GM12878 (cell line): ENCODE data around the gene ATG5. TPM values are rescaled to one million over a fixed set of nuclear protein-coding genes. Genes with fewer than 3 reads are reported as not detected.

Experiments used
- ATAC-seq: fragments of 200-7000 bp; cut with Tn5 transposase; 3 replicates; pipeline ENCODE4 v1.9.1; 2020; ENCODE audit warnings: mild to moderate bottlenecking, moderate library complexity
- BruUV-seq: library from RNA; stranded (reverse); fragments of 400-500 nt; replicated peaks from 2 replicates; lab custom pipeline; 2021; lab: Mats Ljungman, UMichigan
- CTCF ChIA-PET: fragments of 300-600 bp; sonication (Branson Sonifier 250); formaldehyde crosslinking; extraction: SDS; loops from one replicate; lab custom pipeline; 2021; ENCODE audit warnings: inconsistent platforms; lab: Yijun Ruan, JAX
- POLR2A ChIA-PET: fragments of 350-600 bp; formaldehyde crosslinking; extraction: SDS; loops from one replicate; lab custom pipeline; 2021; ENCODE audit warnings: inconsistent platforms; lab: Charles Lee
- RAD21 ChIA-PET: fragments of 300-600 bp; sonication (Branson Sonifier 250); formaldehyde crosslinking; loops from one replicate; lab custom pipeline; 2023; ENCODE audit warnings: antibody characterized with exemption; ENCODE audit not compliant: unreplicated experiment; lab: Charles Lee
- SMC1A ChIA-PET: fragments of 300-600 bp; sonication (Branson Sonifier 250); formaldehyde crosslinking; loops from one replicate; lab custom pipeline; 2023; ENCODE audit not compliant: unreplicated experiment, uncharacterized antibody; lab: Charles Lee
- DNase-seq: peaks from one replicate; pipeline ENCODE4 v3.0.0-alpha.2; 2011; ENCODE audit warnings: low read depth, low spot score
- FAIRE-seq: peaks from 3 replicates; lab custom pipeline; 2011; peaks lifted over from hg19 to GRCh38; lab: Jason Lieb, UNC
- H2AFZ ChIP-seq: 2 replicates; pipeline ENCODE4 v1.6.0; 2011; ENCODE audit warnings: low read depth, low read length, control low read depth; ENCODE audit not compliant: control insufficient read depth
- H3K27ac ChIP-seq: 2 replicates; pipeline ENCODE4 v1.5.1; 2011; ENCODE audit warnings: control low read depth; ENCODE audit not compliant: control insufficient read depth, insufficient read depth
- H3K27me3 ChIP-seq, 2 experiments: replicated peaks in 1 of 2; 2 replicates each; pipeline versions ENCODE4 v1.6.0 to v1.6.1; 2011; ENCODE audit warnings: low read length in 1 of 2; ENCODE audit not compliant: control insufficient read depth in 2 of 2, insufficient read depth in 2 of 2
- H3K36me3 ChIP-seq, 2 experiments: 2 replicates each; pipeline ENCODE4 v1.5.1; 2011; ENCODE audit warnings: low read length in 1 of 2; ENCODE audit not compliant: control insufficient read depth in 2 of 2, insufficient read depth in 2 of 2
- H3K4me1 ChIP-seq: 2 replicates; pipeline ENCODE4 v1.6.1; 2011; ENCODE audit warnings: mild to moderate bottlenecking, low read length, moderate library complexity, mixed read lengths; ENCODE audit not compliant: control insufficient read depth, insufficient read depth
- H3K4me2 ChIP-seq: 2 replicates; pipeline ENCODE4 v1.6.0; 2011; ENCODE audit warnings: control low read depth; ENCODE audit not compliant: control insufficient read depth, insufficient read depth
- H3K4me3 ChIP-seq: fragments of 200-600 bp; sonication (generic); 2 replicates; pipeline ENCODE4 v1.5.1; 2016
- H3K79me2 ChIP-seq: 2 replicates; pipeline ENCODE4 v1.6.0; 2011; ENCODE audit warnings: low read length; ENCODE audit not compliant: control insufficient read depth, insufficient read depth
- H3K9ac ChIP-seq: 2 replicates; pipeline ENCODE4 v1.8.0; 2011; ENCODE audit warnings: low read length, control low read depth, mixed read lengths; ENCODE audit not compliant: control insufficient read depth, insufficient read depth
- H3K9me3 ChIP-seq: replicated peaks from 3 replicates; pipeline ENCODE4 v1.5.1; 2011; ENCODE audit warnings: mild to moderate bottlenecking, low read length; ENCODE audit not compliant: control insufficient read depth, insufficient read depth
- H4K20me1 ChIP-seq: 2 replicates; pipeline ENCODE4 v1.6.0; 2011; ENCODE audit not compliant: control insufficient read depth, insufficient read depth
- ASH2L ChIP-seq: fragments of 300-600, 200-600 bp; sonication (generic); IDR thresholded peaks from 2 replicates; pipeline ENCODE4 v1.6.1; 2017; ENCODE audit warnings: low read depth, mild to moderate bottlenecking, borderline replicate concordance
- BHLHE40 ChIP-seq, 2 experiments: fragments of 450-650 bp in 1 of 2; IDR thresholded peaks; 2 replicates each; pipeline ENCODE4 v1.6.1; 2011 to 2017; ENCODE audit warnings: low read depth in 2 of 2, borderline replicate concordance in 1 of 2, improper control_type of control experiment in 1 of 2, low read length in 1 of 2, mild to moderate bottlenecking in 1 of 2
- CUX1 ChIP-seq: IDR thresholded peaks from 2 replicates; pipeline ENCODE4 v1.6.1; 2012; ENCODE audit warnings: improper control_type of control experiment, low read depth, low read length; ENCODE audit not compliant: insufficient replicate concordance
- MTA2 ChIP-seq: fragments of 450-650 bp; IDR thresholded peaks from 2 replicates; pipeline ENCODE4 v1.6.1; 2016; ENCODE audit warnings: low read depth, mild to moderate bottlenecking, moderate library complexity
- NR2C1 ChIP-seq: fragments of 450-650 bp; IDR thresholded peaks from 2 replicates; pipeline ENCODE4 v1.6.1; 2017; ENCODE audit warnings: antibody characterized with exemption, mild to moderate bottlenecking, moderate library complexity
- RB1 ChIP-seq: fragments of 450-650 bp; formaldehyde crosslinking; IDR thresholded peaks from 2 replicates; pipeline ENCODE4 v1.6.1; 2017; ENCODE audit warnings: mild to moderate bottlenecking, borderline replicate concordance
- TBL1XR1 ChIP-seq: IDR thresholded peaks from 2 replicates; pipeline ENCODE4 v1.6.1; 2012; ENCODE audit warnings: low read depth, low read length, improper control_type of control experiment
- TCF7 ChIP-seq: IDR thresholded peaks from 2 replicates; pipeline ENCODE4 v1.6.1; 2014; ENCODE audit warnings: antibody characterized with exemption, borderline replicate concordance
- WRNIP1 ChIP-seq: IDR thresholded peaks from 2 replicates; pipeline ENCODE4 v1.6.1; 2011; ENCODE audit warnings: low read depth, low read length, improper control_type of control experiment, borderline replicate concordance
- ZNF384 ChIP-seq: IDR thresholded peaks from 2 replicates; pipeline ENCODE4 v1.6.1; 2012; ENCODE audit warnings: low read depth, mild to moderate bottlenecking, low read length, improper control_type of control experiment, borderline replicate concordance
- WGBS: methylation state at CpG from one replicate; pipeline ENCODE4 v1.1.6; 2016; ENCODE audit warnings: low lambda C conversion rate; ENCODE audit not compliant: insufficient replicate concordance, insufficient coverage; ENCODE audit errors: missing lambda C conversion rate; 5-methylcytosine and 5-hydroxymethylcytosine counted together
- in situ Hi-C: fragments of 300-500 bp; cut with MboI; formaldehyde crosslinking; loops from 9 replicates; pipeline ENCODE4 v1.14.3; 2018; ENCODE audit warnings: mixed read lengths
- intact Hi-C: fragments of 100-400 bp; cut with micrococcal nuclease; formaldehyde crosslinking; loops from one replicate; pipeline ENCODE4 v1.14.2; 2022; ENCODE audit not compliant: unreplicated experiment
- polyA plus RNA-seq, 11 experiments: library from polyadenylated mRNA; depleted of rRNA in 4 of 11; unstranded in 6 of 11; stranded (reverse) in 5 of 11; fragments of >200 nt; fragmentation: Nextera tagmentation in 4 of 11; fragmentation: Illumina TruSeq in 1 of 11; extraction: Ambion mirVana in 4 of 11; extraction: Trizol in 1 of 11; gene quantifications; 1 replicate in 1 of 11; 2 replicates in 10 of 11; pipeline versions ENCODE4 v1.2.1 to v1.2.3, GENCODE V29; 2011 to 2016; ENCODE audit warnings: inconsistent platforms in 2 of 11, missing spikeins in 2 of 11, low read depth in 1 of 11
- total RNA-seq, 4 experiments: library from RNA; depleted of rRNA in 3 of 4; stranded (reverse); fragments of >200 nt in 3 of 4; fragmentation: Illumina TruSeq in 1 of 4; extraction: Trizol in 1 of 4; gene quantifications; 2 replicates each; pipeline versions ENCODE4 v1.2.1 to v1.2.3, GENCODE V29; 2013 to 2021

Gene ATG5
- total and polyA plus RNA-seq, 10 of the 15 experiments (the other 5 are each of a cell fraction or from before 2014, with no cell fraction given), result 12.9 to 51.8 (median 23.9) TPM

DNA sequence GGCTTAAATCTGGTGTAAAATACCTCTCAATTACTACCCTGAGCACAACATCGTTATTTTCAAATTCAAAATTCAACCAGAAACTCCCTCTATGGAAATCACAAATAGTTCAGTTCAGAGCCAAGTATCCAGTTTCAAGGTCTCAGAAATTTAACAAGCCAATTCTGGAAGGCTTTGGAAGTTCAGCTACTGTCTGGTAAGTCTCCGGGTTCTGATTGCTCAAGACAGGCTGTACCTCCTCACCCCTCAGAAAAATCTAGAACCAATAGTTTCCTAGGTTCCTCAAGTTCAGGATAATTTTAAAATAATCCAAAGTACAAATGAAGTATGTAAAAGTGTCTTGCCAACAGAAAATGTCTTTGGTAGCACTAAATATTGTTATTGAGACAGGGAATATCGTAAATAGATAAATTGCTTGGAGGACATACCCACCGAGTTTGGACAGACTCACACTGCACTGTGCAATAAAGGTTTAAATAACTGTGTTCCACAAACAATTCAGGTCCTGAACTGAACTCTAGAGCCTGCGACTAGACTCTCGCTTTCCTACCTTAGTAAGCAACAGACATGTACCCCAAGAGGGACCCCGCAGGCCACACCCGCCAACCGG is 729 bp downstream of the ATG5 start:
- ChIA-PET RAD21 (interaction anchor here (1.2 to 1.5 kb wide), 4 partner anchors 9 to 893 kb away, joined by 3 to 6 read pairs (median 4); no protein-coding TSS in a partner anchor), CTCF (interaction anchor here (0.9 to 1.8 kb wide), 4 partner anchors 10 to 892 kb away, joined by 4 to 9 read pairs (median 4); no protein-coding TSS in a partner anchor), SMC1A (interaction anchor here (0.8 to 1.0 kb wide), 2 partner anchors 235 to 842 kb away, joined by 3 to 5 read pairs; no protein-coding TSS in a partner anchor)
- DNase-seq, result no peak
- WGBS, result 3% methylated on average over 9 of the region's 9 CpGs
- H3K4me1 ChIP-seq, result peaks cover 8% of the 10 kb centered on the region; the same call in 1 of the 2 replicates
- H2AFZ ChIP-seq, result peak overlapping the region; percentile 67; the same call in 1 of the 2 replicates
- intact Hi-C loops, result no loop called here
- no peak for ATAC-seq
- peak overlapping the region; percentile 69 for H3K27ac ChIP-seq
- in situ Hi-C loops, result no loop called here
- H3K4me3 ChIP-seq, result peak overlapping the region; percentile 79
- TSS peak; percentile 65 for BruUV-seq
- 0 out of 2 replicates have a peak, but pooled peaks cover 2% of the 10 kb centered on the region for H4K20me1 ChIP-seq
- H3K9ac ChIP-seq, result peak overlapping the region; percentile 80
- TF ChIP-seq TCF7, result no peak
- 0 out of 2 replicates have a peak, but pooled peaks have one; percentile 0 for TF ChIP-seq MTA2
- TF ChIP-seq, all 136 proteins: peak for 1
- peak overlapping the region; percentile 92 for H3K4me2 ChIP-seq
- no peaks in the 10 kb centered on the region for H3K36me3 ChIP-seq
- H3K27me3 ChIP-seq, result 0 out of 4 replicates have a peak, but pooled peaks cover 0 to 2% of the 10 kb centered on the region in 2 experiments
- POLR2A ChIA-PET, result no interaction called here
- H3K9me3 ChIP-seq, result no peaks in the 10 kb centered on the region
- H3K79me2 ChIP-seq, result peaks cover 40% of the 10 kb centered on the region
- no peak for FAIRE-seq

- BruUV-seq, result TSS peak; percentile 7
- Histone ChIP-seq H3K79me2 (peaks cover 54% of the 10 kb centered on the region), H3K4me3 (no peak overlapping the region), H3K9ac (no peak overlapping the region), H3K36me3 (no peaks in the 10 kb centered on the region), H3K27ac (no peak overlapping the region), H4K20me1 (0 out of 2 replicates have a peak, but pooled peaks cover 2% of the 10 kb centered on the region), H3K4me1 (peaks cover 12% of the 10 kb centered on the region), H3K9me3 (no peaks in the 10 kb centered on the region), H2AFZ (no peak overlapping the region), H3K27me3 (no peaks in the 10 kb centered on the region), H3K4me2 (no peak overlapping the region)
- in situ Hi-C loops (no loop called here), intact Hi-C loops (no loop called here)
- WGBS, result 97% methylated on average over 4 of the region's 4 CpGs
- ATAC-seq (no peak), FAIRE-seq (no peak), DNase-seq (no peak)
- ChIA-PET POLR2A (interaction anchor here (0.7 kb wide), 1 partner anchor 105 kb away, joined by 3 read pairs; no protein-coding TSS in a partner anchor), CTCF (no interaction called here), SMC1A (no interaction called here), RAD21 (no interaction called here)
- TF ChIP-seq CUX1 (no peak), RB1 (no peak), BHLHE40 (IDR thresholded peaks at IDR 0.05; ENCODE audit: borderline replicate concordance in 1 of 2, low read depth in 2 of 2, low read length in 1 of 2) (no peak), ASH2L (no peak), TBL1XR1 (no peak), NR2C1 (no peak), ZNF384 (no peak), WRNIP1 (no peak)
Observed at GRCh38 chr6:106321940-106322339, 3.6 kb downstream of the ATG5 start.
